ENCODE results near the gene GBGT1. TPM values are rescaled to one million over a fixed set of nuclear protein-coding genes. Genes with fewer than 3 reads are reported as not detected.

The GBGT1 gene
- total and polyA plus RNA-seq, 8 donors: 1.2 to 37.9 (median 22.6) TPM

GRCh38 chr9:133121198-133121914 lies 42.4 kb downstream of the GBGT1 start, which contains the start of gene RALGDS:
Gene RALGDS, minus strand, starts transcription at chr9:133121240. Its CDS starts 86 bp downstream, at chr9:133121154.
- H3K9me3 ChIP-seq: no peaks in the 10 kb centered on the region
- intact Hi-C loops (cut with DNase I; ENCODE audit: low total_unique reads): no loop called here
- H3K27me3 ChIP-seq: no peaks in the 10 kb centered on the region
- 7 to 25% (median 8%) methylated on average over 11 to 53 of the region's 53 CpGs for WGBS, 5 donors
- H3K36me3 ChIP-seq: no peaks in the 10 kb centered on the region
- TF ChIP-seq POLR2AphosphoS5 (IDR thresholded peaks at IDR 0.05) (no peak), POLR2A (IDR thresholded peaks at IDR 0.05) (no peak), EP300 (IDR thresholded peaks at IDR 0.05) (no peak), CTCF (IDR thresholded peaks at IDR 0.05) (no peak)
- H3K4me3 ChIP-seq: peak within 1 kb of the TSS; percentile 62 to 91 (median 85)
- H3K4me1 ChIP-seq: peaks cover 49 to 91% (median 81%) of the 10 kb centered on the region in 4 donors
- DNase-seq: peak; percentile 93 to 97
- H3K27ac ChIP-seq: peak within 1 kb of the TSS; percentile 86 to 94 (median 91)

- 1 to 5% (median 2%) methylated on average over 16 to 66 of the region's 66 CpGs; no CpG with 5 or more reads in 1 of the 5 donors for WGBS, 5 donors
- Histone ChIP-seq H3K4me1 (peaks cover 46 to 91% (median 79%) of the 10 kb centered on the region in 4 donors), H3K27me3 (no peaks in the 10 kb centered on the region), H3K36me3 (no peaks in the 10 kb centered on the region), H3K4me3 (peak overlapping the region; percentile 62 to 91 (median 85)), H3K27ac (peak overlapping the region; percentile 85 to 94 (median 91)), H3K9me3 (no peaks in the 10 kb centered on the region)
- DNase-seq: no peak
- TF ChIP-seq POLR2AphosphoS5 (IDR thresholded peaks at IDR 0.05) (no peak), CTCF (IDR thresholded peaks at IDR 0.05) (no peak), POLR2A (IDR thresholded peaks at IDR 0.05) (no peak), EP300 (IDR thresholded peaks at IDR 0.05) (no peak)
- intact Hi-C loops (cut with DNase I; ENCODE audit: low total_unique reads): no loop called here
Measured at GRCh38 chr9:133120501-133121197, 43.1 kb downstream of the GBGT1 start.

GRCh38 chr9:133119846-133120500 lies 43.7 kb downstream of the GBGT1 start:
- H3K9me3 ChIP-seq: no peaks in the 10 kb centered on the region
- WGBS, 5 donors: 30 to 47% (median 35%) methylated on average over 18 to 21 of the region's 21 CpGs
- TF ChIP-seq POLR2AphosphoS5 (IDR thresholded peaks at IDR 0.05) (no peak), POLR2A (IDR thresholded peaks at IDR 0.05) (no peak)
- H3K4me1 ChIP-seq: peaks cover 47 to 91% (median 81%) of the 10 kb centered on the region in 4 donors
- H3K36me3 ChIP-seq: no peaks in the 10 kb centered on the region
- peak in 1 of 2 donors; percentile 80 for DNase-seq
- H3K27ac ChIP-seq: peak overlapping the region; percentile 30 to 94 (median 91)
- intact Hi-C loops (cut with DNase I; ENCODE audit: low total_unique reads): no loop called here
- no peaks in the 10 kb centered on the region for H3K27me3 ChIP-seq
- H3K4me3 ChIP-seq: peak overlapping the region; percentile 62 to 91 (median 85)

- intact Hi-C loops (cut with DNase I; ENCODE audit: low total_unique reads): no loop called here
- H3K36me3 ChIP-seq: no peaks in the 10 kb centered on the region
- H3K4me3 ChIP-seq: peak overlapping the region; percentile 62 to 91 (median 85)
- H3K27ac ChIP-seq: peak overlapping the region; percentile 30 to 94 (median 91)
- WGBS, 5 donors: 45 to 68% (median 64%) methylated on average over 13 to 21 of the region's 21 CpGs
- no peaks in the 10 kb centered on the region for H3K27me3 ChIP-seq
- TF ChIP-seq POLR2AphosphoS5 (IDR thresholded peaks at IDR 0.05) (peak in 2 of 3 donors; percentile 6 to 7), CTCF (IDR thresholded peaks at IDR 0.05) (no peak), POLR2A (IDR thresholded peaks at IDR 0.05) (no peak)
- peaks cover 54 to 91% (median 88%) of the 10 kb centered on the region in 4 donors for H3K4me1 ChIP-seq
- no peaks in the 10 kb centered on the region for H3K9me3 ChIP-seq
- DNase-seq: peak in 1 of 2 donors; percentile 83
Measured at GRCh38 chr9:133119103-133119845, 44.4 kb downstream of the GBGT1 start.

Data from stomach (tissue), 9 donors.